MCF 10A (cell line): ENCODE measurements around the gene CYP2E1. TPM values are rescaled to one million over a fixed set of nuclear protein-coding genes. Genes with fewer than 3 reads are reported as not detected.
A peak's percentile ranks its signal among the peaks of the same experiment; 100 is the strongest.
"Not testable (repeated sequence)": the region's sequence is repeated elsewhere in the genome, so short reads cannot be mapped to it uniquely, and the experiment has no call there.

ENCODE experiments used
- BruUV-seq: library from RNA; stranded (reverse); fragments of 400-500 nt; replicated peaks from 2 replicates; lab custom pipeline; 2021; lab: Mats Ljungman, UMichigan
- CTCF ChIA-PET: fragments of 300-600 bp; sonication (Branson Sonifier 250); formaldehyde crosslinking; extraction: SDS; loops from one replicate; lab custom pipeline; 2021; ENCODE audit warnings: antibody characterized with exemption, inconsistent platforms; lab: Yijun Ruan, JAX
- POLR2A ChIA-PET: fragments of 300-600, 350-650 bp; sonication (Branson Sonifier 250); formaldehyde crosslinking; extraction: SDS; loops from one replicate; lab custom pipeline; 2020; ENCODE audit warnings: antibody characterized with exemption, inconsistent platforms; lab: Yijun Ruan, JAX
- DNase-seq: peaks from one replicate; pipeline ENCODE4 v3.0.0-alpha.2; 2018; ENCODE audit not compliant: unreplicated experiment
- H3K27ac Mint-ChIP-seq: one replicate; pipeline ENCODE4 v1.8.0; 2022; ENCODE audit warnings: mild to moderate bottlenecking, low read depth, mixed read lengths; ENCODE audit not compliant: unreplicated experiment
- H3K27me3 Mint-ChIP-seq: one replicate; pipeline ENCODE4 v1.8.0; 2022; ENCODE audit warnings: mixed read lengths; ENCODE audit not compliant: insufficient read depth, unreplicated experiment
- H3K36me3 Mint-ChIP-seq: one replicate; pipeline ENCODE4 v1.8.0; 2022; ENCODE audit warnings: mild to moderate bottlenecking, moderate library complexity, mixed read lengths; ENCODE audit not compliant: insufficient read depth, unreplicated experiment
- H3K4me1 Mint-ChIP-seq: one replicate; pipeline ENCODE4 v1.8.0; 2022; ENCODE audit warnings: mixed read lengths; ENCODE audit not compliant: insufficient read depth, unreplicated experiment
- H3K4me3 Mint-ChIP-seq: one replicate; pipeline ENCODE4 v1.8.0; 2022; ENCODE audit warnings: mild to moderate bottlenecking, moderate library complexity, mixed read lengths; ENCODE audit not compliant: unreplicated experiment
- H3K9me3 Mint-ChIP-seq: one replicate; pipeline ENCODE4 v1.8.0; 2022; ENCODE audit warnings: mixed read lengths; ENCODE audit not compliant: unreplicated experiment
- CTCF ChIP-seq: fragments of 200-600 bp; IDR thresholded peaks from one replicate; pipeline ENCODE4 v1.8.0; 2022; ENCODE audit warnings: antibody characterized with exemption, mild to moderate bottlenecking; ENCODE audit not compliant: unreplicated experiment
- intact Hi-C: fragments of 100-400 bp; cut with micrococcal nuclease; formaldehyde crosslinking; loops from 2 replicates; pipeline ENCODE4 v1.14.1; 2022
- total RNA-seq: library from RNA; stranded (reverse); gene quantifications from 2 replicates; pipeline ENCODE4 v1.2.3, GENCODE V29; 2022

The CYP2E1 gene
- total RNA-seq, 1 experiment from 2014 or later = not detected

- H3K36me3 Mint-ChIP-seq, POLR2A ChIA-PET, DNase-seq, H3K4me3 Mint-ChIP-seq, H3K4me1 Mint-ChIP-seq, H3K27me3 Mint-ChIP-seq, H3K9me3 Mint-ChIP-seq, H3K27ac Mint-ChIP-seq, BruUV-seq: not testable (repeated sequence)
- CTCF ChIA-PET = interaction anchor here (0.6 to 0.7 kb wide), 2 partner anchors 9 to 659 kb away, joined by 3 read pairs; no protein-coding TSS in a partner anchor
- peak; percentile 57 for TF ChIP-seq CTCF
- intact Hi-C loops = loop anchor here (5.0 kb wide), 3 partner anchors 60 to 595 kb away; no protein-coding TSS in a partner anchor
Measured at GRCh38 chr10:133497363-133497762, 29.8 kb upstream of the CYP2E1 start.

GRCh38 chr10:133499176-133499575, 28.0 kb upstream of the CYP2E1 start:
- H3K4me3 Mint-ChIP-seq, CTCF ChIA-PET, H3K4me1 Mint-ChIP-seq, BruUV-seq, POLR2A ChIA-PET, H3K9me3 Mint-ChIP-seq, H3K27me3 Mint-ChIP-seq, H3K27ac Mint-ChIP-seq, DNase-seq, H3K36me3 Mint-ChIP-seq: not testable (repeated sequence)
- intact Hi-C loops = loop anchor here (5.0 kb wide), 3 partner anchors 62 to 597 kb away; no protein-coding TSS in a partner anchor

- H3K27ac Mint-ChIP-seq, DNase-seq, H3K4me3 Mint-ChIP-seq, H3K27me3 Mint-ChIP-seq, BruUV-seq, H3K9me3 Mint-ChIP-seq, CTCF ChIA-PET, H3K4me1 Mint-ChIP-seq, intact Hi-C loops, H3K36me3 Mint-ChIP-seq, POLR2A ChIA-PET: not testable (repeated sequence)
Measured at GRCh38 chr10:133500897-133501296, 26.3 kb upstream of the CYP2E1 start.

- H3K36me3 Mint-ChIP-seq = no peaks in the 10 kb centered on the region
- CTCF ChIA-PET = no interaction called here
- intact Hi-C loops = no loop called here
- H3K27me3 Mint-ChIP-seq = peaks cover 70% of the 10 kb centered on the region
- no peak for DNase-seq
- H3K27ac Mint-ChIP-seq = no peak overlapping the region
- no peaks in the 10 kb centered on the region for H3K9me3 Mint-ChIP-seq
- POLR2A ChIA-PET = no interaction called here
- BruUV-seq = no TSS peak
- H3K4me3 Mint-ChIP-seq = no peak overlapping the region
- H3K4me1 Mint-ChIP-seq = no peaks in the 10 kb centered on the region
- no peak for TF ChIP-seq CTCF
Measured at GRCh38 chr10:133509700-133510099, 17.5 kb upstream of the CYP2E1 start.

GRCh38 chr10:133511408-133511807, 15.8 kb upstream of the CYP2E1 start:
- Mint-ChIP-seq H3K9me3 (no peaks in the 10 kb centered on the region), H3K36me3 (no peaks in the 10 kb centered on the region), H3K27ac (no peak overlapping the region), H3K27me3 (peaks cover 81% of the 10 kb centered on the region), H3K4me1 (no peaks in the 10 kb centered on the region), H3K4me3 (no peak overlapping the region)
- no peak for TF ChIP-seq CTCF
- no TSS peak for BruUV-seq
- no peak for DNase-seq
- intact Hi-C loops = no loop called here
- POLR2A ChIA-PET = interaction anchor here (0.6 kb wide), 1 partner anchor 21 kb away, joined by 5 read pairs; no protein-coding TSS in a partner anchor
- CTCF ChIA-PET = no interaction called here
